HG03095 (cell line): Measurements from ENCODE around the gene CFL2.
A peak's percentile ranks its signal among the peaks of the same experiment; 100 is the strongest.
"Not testable (repeated sequence)": the region's sequence is repeated elsewhere in the genome, so short reads cannot be mapped to it uniquely, and the experiment has no call there.

Experiments used
- ATAC-seq: cut with Tn5 transposase; IDR thresholded peaks from one replicate; pipeline ENCODE4 v1.9.1; 2021; ENCODE audit warnings: moderate library complexity; ENCODE audit not compliant: unreplicated experiment

Gene CFL2

DNA sequence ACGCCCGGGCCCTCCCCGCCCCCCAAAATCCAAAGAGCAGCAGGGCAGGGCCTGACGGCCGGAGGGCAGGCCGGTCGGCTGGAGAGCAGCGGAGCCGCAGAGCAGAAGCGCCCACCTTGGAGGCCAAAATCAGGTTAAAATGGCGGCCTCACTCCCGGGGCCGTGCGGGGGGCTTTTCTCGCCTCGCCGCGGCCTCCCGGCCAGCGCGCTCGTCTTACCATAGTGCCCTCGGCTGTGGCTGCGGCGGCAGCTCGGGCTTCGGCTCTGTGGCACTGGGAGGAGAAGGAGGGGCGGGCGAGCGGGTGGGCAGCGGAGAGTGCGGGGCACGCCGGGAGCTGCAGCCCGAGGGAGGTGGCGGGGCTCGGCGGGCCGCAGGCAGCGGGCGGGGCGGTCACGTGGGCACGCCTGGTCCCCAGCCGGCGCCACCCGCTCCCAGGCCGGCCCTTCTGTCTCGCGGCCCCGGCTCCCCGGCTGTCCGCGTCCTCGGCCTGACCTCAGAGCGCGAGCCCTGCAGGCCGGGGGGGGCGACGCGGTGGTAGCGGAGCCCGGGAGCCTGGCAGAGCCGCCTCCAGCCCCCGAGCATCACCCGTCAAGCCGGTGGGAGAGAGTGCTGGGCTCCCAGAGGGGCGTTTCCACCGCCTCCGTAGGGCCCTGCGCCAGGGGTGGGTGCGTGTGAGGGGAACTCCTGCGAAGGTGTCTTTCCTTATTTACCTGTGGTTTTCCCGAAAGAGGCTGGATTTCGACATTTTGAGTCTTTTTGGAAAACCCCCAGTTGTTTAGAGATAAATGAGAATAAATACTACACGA lies at the start of gene CFL2:
Gene CFL2, minus strand, starts transcription at position 274 of the 807 bp plus-strand sequence. Its CDS starts 53 bp downstream, at position 221.
- peak; percentile 71 for ATAC-seq

DNA sequence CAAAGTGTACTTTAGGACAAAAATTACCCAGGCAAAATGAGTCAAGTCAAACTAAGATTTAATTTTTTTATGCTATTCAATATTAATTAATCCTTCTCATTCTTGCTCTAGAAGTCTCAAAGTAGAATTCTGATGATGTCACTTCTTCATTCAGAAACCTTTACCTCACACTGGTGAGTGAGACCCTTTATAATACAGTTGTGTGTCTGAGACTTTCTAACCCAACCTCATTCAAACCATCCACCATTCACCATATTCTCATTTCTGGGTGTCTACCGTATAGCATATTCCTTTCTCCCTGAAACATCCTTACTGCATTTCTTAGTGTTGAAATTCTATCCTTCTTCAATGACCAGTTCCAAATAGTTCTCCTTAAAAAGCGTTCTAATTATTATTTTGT lies 40.8 kb upstream of the CFL2 start:
- no peak for ATAC-seq

- ATAC-seq, result no peak
Observed at GRCh38 chr14:34754687-34755086, 40.3 kb upstream of the CFL2 start.

- no peak for ATAC-seq
Observed at GRCh38 chr14:34750670-34751069, 36.3 kb upstream of the CFL2 start.

GRCh38 chr14:34750233-34750632 lies 35.8 kb upstream of the CFL2 start:
- no peak for ATAC-seq

- ATAC-seq, result no peak
Observed at GRCh38 chr14:34749408-34749807, 35.0 kb upstream of the CFL2 start.

DNA sequence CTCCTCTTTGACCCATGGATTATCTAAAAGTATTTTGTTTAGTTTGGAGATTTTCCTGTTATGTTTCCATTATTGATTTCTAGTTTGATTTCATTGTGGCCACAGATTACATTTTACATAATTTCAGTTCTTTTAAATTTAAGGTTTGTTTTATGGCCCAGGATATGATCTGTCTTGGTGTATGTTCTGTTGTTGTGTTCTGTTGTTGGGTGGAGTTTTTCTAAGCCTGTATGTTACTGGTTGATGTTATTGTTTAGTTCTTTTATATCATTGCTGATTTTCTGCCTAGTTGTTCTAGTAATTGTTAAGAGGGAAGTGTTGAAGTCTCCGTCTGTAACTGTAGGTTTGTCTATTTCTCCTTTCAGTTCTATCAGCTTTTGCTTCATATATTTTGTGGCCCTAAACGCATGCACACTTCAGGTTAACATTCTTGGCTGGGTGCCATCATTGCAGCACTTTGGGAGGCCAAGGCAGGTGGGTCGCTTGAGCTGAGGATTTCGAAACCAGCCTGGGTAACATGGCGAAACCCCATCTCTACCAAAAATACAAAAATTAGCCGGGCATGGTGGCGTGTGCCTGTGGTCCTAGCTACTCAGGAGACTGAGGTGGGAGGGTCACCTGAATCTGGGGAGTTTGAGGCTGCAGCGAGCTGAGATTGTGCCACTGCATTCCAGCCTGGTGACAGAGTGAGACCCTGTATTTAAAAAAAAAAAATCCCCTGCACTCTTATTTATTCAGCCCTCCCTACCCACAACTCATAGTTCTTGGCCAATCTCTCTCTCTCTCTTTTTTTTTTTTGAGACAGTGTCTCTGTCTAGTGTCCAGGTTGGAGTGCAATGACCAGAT lies 28.1 kb upstream of the CFL2 start:
- no peak for ATAC-seq

DNA sequence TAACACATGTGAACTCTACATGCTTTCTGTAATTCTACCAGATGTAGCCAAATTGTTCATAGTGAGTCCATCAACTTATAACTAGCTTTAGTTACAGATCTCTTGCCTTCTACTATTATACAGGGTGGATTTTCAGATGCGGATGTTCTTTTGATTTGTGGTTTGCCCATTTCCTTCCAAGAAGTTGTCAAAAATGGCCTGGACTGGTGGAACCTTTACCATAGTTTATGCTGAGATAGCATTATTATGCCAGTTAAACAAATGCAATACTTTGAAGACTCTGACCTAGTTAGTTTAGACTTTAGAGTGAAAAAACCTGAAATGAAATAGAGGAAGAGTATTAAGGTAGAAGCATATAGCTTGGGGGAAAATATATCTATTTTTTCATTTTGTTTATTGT lies 27.4 kb upstream of the CFL2 start:
- no peak for ATAC-seq

DNA sequence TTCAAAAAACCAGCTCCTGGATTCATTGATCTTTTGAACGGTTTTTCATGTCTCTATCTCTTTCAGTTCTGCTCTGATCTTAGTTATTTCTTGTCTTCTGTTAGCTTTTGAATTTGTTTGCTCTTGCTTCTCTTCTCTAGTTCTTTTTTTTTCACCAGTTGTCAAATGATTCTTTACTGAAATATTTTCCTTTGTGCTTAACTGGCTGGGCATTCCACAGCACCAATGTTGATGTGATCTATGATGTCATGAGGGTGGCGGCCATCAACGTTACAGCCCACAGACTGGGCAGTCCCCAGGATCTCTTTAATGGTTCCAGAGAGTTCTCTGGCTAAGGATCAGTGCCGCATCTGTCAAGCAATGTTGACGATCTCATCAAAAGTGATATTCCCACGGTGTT lies 25.7 kb upstream of the CFL2 start:
- ATAC-seq, result not testable (repeated sequence)

- ATAC-seq, result not testable (repeated sequence)
Observed at GRCh38 chr14:34737079-34737478, 22.7 kb upstream of the CFL2 start.

- no peak for ATAC-seq
Observed at GRCh38 chr14:34733245-34733644, 18.9 kb upstream of the CFL2 start.

GRCh38 chr14:34732802-34733201 lies 18.4 kb upstream of the CFL2 start:
- no peak for ATAC-seq

DNA sequence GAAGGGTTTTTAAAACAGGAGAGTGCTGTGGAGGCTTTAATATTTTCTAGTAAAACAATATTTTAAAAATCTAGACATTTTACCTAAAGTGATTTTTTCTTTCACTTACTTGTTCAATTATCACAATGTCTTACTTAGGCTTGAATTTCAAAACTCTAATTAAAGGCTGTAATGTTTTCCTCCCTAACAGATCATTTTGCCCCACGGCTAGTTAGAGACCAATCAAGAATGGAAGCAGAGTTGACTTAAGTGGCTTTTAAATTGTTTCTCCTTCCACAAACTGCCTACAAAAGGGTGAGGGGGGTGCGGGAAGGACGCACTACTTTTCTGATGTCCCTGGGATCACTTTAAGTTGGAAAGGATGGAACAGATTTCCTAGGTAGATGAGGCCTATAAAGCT lies 9.5 kb upstream of the CFL2 start:
- no peak for ATAC-seq

DNA sequence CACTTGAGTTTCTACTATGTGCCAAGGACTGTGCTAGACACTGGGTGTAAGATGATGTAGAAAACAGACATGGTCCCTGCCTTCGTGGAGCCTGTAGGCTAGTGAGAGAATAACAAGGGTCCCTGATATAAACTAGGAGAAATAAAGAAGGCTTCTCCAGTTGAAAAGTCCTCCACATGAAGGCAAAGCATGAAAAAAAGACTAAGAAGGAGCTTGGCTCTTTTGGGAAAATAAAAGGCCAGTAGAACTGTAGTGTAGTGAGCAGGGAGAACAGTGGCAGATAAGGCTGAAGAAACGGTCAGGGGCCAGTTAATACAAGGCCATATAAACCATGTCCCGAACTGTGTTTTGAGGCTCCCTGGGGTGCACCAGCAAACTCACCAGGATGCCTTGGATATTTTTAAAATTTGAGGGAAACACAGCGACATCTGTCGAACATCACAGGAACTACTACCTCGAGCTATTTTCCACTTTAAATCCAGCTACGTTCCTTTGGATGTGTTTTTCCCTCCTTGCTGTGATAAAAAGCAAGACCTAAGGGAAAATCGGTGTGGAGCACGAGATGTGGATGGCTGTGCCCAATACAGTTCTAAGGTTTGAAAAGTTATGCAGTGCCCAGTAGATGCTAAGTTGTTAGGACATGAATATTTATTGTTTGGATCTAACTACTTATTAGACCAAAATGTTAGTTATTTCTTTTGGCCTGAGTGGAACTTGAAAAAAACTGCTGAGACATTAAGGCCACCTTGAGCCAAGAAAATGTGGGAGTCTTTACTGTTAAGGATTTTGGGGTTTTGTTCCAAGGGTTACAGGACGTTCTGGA lies 8.5 kb upstream of the CFL2 start:
- ATAC-seq, result no peak

DNA sequence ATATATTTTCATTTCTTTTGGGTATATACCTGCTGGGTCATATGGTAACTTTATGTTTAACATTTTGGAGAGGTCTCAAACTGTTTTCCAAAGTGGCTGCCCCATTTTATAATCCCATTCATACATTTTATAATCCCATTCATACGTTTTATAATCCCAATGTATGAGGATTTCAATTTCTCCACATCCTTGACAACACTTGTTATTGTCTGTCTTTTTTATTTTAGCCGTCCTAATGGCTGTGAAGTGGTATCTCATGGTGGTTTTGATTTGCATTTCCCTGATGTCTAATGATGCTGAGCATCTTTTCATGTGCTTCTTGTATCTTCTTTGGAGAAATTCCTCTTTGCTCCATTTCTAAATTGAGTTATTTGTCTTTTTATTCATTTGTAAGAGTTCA lies 6.7 kb upstream of the CFL2 start:
- ATAC-seq, result no peak

- no peak for ATAC-seq
Observed at GRCh38 chr14:34718750-34719304, 4.4 kb upstream of the CFL2 start.

GRCh38 chr14:34715127-34715863 lies 902 bp upstream of the CFL2 start:
- ATAC-seq, result no peak

GRCh38 chr14:34713681-34714319 lies 593 bp downstream of the CFL2 start:
- no peak for ATAC-seq

- no peak for ATAC-seq
Observed at GRCh38 chr14:34713122-34713680, 1.2 kb downstream of the CFL2 start.
